SK-N-MC (cell line): Measurements from ENCODE around the gene IL11.
"Not testable (repeated sequence)": the region's sequence is repeated elsewhere in the genome, so short reads cannot be mapped to it uniquely, and the experiment has no call there.

Experiments used
- DNase-seq: peaks from one replicate; pipeline ENCODE4 v3.0.0-alpha.2; 2011; ENCODE audit warnings: low read depth, low spot score
- H3K27ac ChIP-seq: fragments of 200-600 bp; sonication (generic); 2 replicates; pipeline ENCODE4 v1.5.1; 2016; ENCODE audit warnings: mixed run types
- H3K36me3 ChIP-seq: fragments of 200-600 bp; sonication (generic); 2 replicates; pipeline ENCODE4 v1.6.1; 2017; ENCODE audit warnings: antibody characterized with exemption, low read length, mixed read lengths; ENCODE audit not compliant: insufficient read depth
- H3K4me3 ChIP-seq: fragments of 200-600 bp; sonication (generic); 2 replicates; pipeline ENCODE4 v1.5.1; 2016
- H3K9ac ChIP-seq: fragments of 200-600 bp; sonication (generic); 2 replicates; pipeline ENCODE4 v1.8.0; 2017; ENCODE audit warnings: mixed run types, mixed read lengths; ENCODE audit not compliant: insufficient read length
- H3K9me3 ChIP-seq: fragments of 200-600 bp; sonication (generic); 2 replicates; pipeline ENCODE4 v1.6.1; 2017; ENCODE audit warnings: low read depth, mild to moderate bottlenecking, antibody characterized with exemption, low read length, moderate library complexity, mixed read lengths
- EZH2 ChIP-seq: fragments of 200-600 bp; sonication (generic); IDR thresholded peaks from one replicate; pipeline ENCODE4 v1.6.1; 2017; ENCODE audit warnings: antibody characterized with exemption
- FOXP2 ChIP-seq: optimal IDR thresholded peaks from 2 replicates; pipeline ENCODE3; 2011; ENCODE audit warnings: mild to moderate bottlenecking, moderate library complexity; ENCODE audit not compliant: insufficient read depth; ENCODE audit errors: extremely low read length, control extremely low read depth
- POLR2AphosphoS5 ChIP-seq: IDR thresholded peaks from 2 replicates; pipeline ENCODE4 v1.6.1; 2012; ENCODE audit warnings: mild to moderate bottlenecking, low read depth, low read length, borderline replicate concordance

Gene IL11

GRCh38 chr19:55370305-55370988 is at the start of gene IL11:
Gene IL11, minus strand, starts transcription at chr19:55370463. Its CDS starts 153 bp downstream, at chr19:55370310.
- H3K9ac ChIP-seq, result no peak within 1 kb of the TSS
- peak within 1 kb of the TSS; percentile 74 for H3K4me3 ChIP-seq
- DNase-seq, result no peak
- TF ChIP-seq EZH2, result no peak
- no peak for TF ChIP-seq POLR2AphosphoS5
- TF ChIP-seq FOXP2, result no peak
- no peaks in the 10 kb centered on the region for H3K36me3 ChIP-seq
- H3K9me3 ChIP-seq, result no peaks in the 10 kb centered on the region
- no peak within 1 kb of the TSS for H3K27ac ChIP-seq

- TF ChIP-seq FOXP2 (no peak), POLR2AphosphoS5 (no peak), EZH2 (no peak)
- H3K27ac ChIP-seq, result no peak overlapping the region
- H3K4me3 ChIP-seq, result no peak overlapping the region
- H3K9ac ChIP-seq, result no peak overlapping the region
- no peaks in the 10 kb centered on the region for H3K36me3 ChIP-seq
- DNase-seq, result no peak
- H3K9me3 ChIP-seq, result no peaks in the 10 kb centered on the region
Measured at GRCh38 chr19:55419624-55420236, 49.5 kb upstream of the IL11 start.

GRCh38 chr19:55419103-55419502 is 48.8 kb upstream of the IL11 start:
- Histone ChIP-seq H3K27ac (no peak overlapping the region), H3K9me3 (no peaks in the 10 kb centered on the region), H3K9ac (no peak overlapping the region), H3K4me3 (no peak overlapping the region), H3K36me3 (no peaks in the 10 kb centered on the region)
- DNase-seq, result no peak
- TF ChIP-seq POLR2AphosphoS5 (no peak), EZH2 (no peak), FOXP2 (no peak)

GRCh38 chr19:55418185-55418584 is 47.9 kb upstream of the IL11 start:
- no peak overlapping the region for H3K9ac ChIP-seq
- H3K9me3 ChIP-seq, result no peaks in the 10 kb centered on the region
- no peaks in the 10 kb centered on the region for H3K36me3 ChIP-seq
- H3K27ac ChIP-seq, result no peak overlapping the region
- TF ChIP-seq EZH2 (no peak), POLR2AphosphoS5 (no peak), FOXP2 (no peak)
- DNase-seq, result peak; percentile 73
- no peak overlapping the region for H3K4me3 ChIP-seq

- no peak overlapping the region for H3K27ac ChIP-seq
- no peak overlapping the region for H3K9ac ChIP-seq
- no peaks in the 10 kb centered on the region for H3K9me3 ChIP-seq
- H3K4me3 ChIP-seq, result no peak overlapping the region
- DNase-seq, result no peak
- TF ChIP-seq FOXP2, result no peak
- TF ChIP-seq EZH2, result no peak
- no peak for TF ChIP-seq POLR2AphosphoS5
- peaks cover 16% of the 10 kb centered on the region for H3K36me3 ChIP-seq
Measured at GRCh38 chr19:55410168-55410567, 39.9 kb upstream of the IL11 start.

- H3K4me3 ChIP-seq, DNase-seq, H3K9ac ChIP-seq, H3K9me3 ChIP-seq: not testable (repeated sequence)
- H3K27ac ChIP-seq, result peak overlapping the region; percentile 100; the same call in 1 of the 2 replicates
- peaks cover 23% of the 10 kb centered on the region for H3K36me3 ChIP-seq
Measured at GRCh38 chr19:55409179-55409578, 38.9 kb upstream of the IL11 start.

- Histone ChIP-seq H3K4me3 (peak overlapping the region; percentile 55), H3K9ac (peak overlapping the region; percentile 72), H3K27ac (peak overlapping the region; percentile 100), H3K36me3 (peaks cover 29% of the 10 kb centered on the region), H3K9me3 (no peaks in the 10 kb centered on the region)
- TF ChIP-seq EZH2 (no peak), POLR2AphosphoS5 (no peak), FOXP2 (no peak)
- no peak for DNase-seq
Measured at GRCh38 chr19:55408533-55408872, 38.2 kb upstream of the IL11 start.

- peak; percentile 98 for DNase-seq
- Histone ChIP-seq H3K36me3 (peaks cover 34% of the 10 kb centered on the region), H3K4me3 (peak overlapping the region; percentile 97), H3K9ac (peak overlapping the region; percentile 99), H3K27ac (peak overlapping the region; percentile 100), H3K9me3 (no peaks in the 10 kb centered on the region)
- no peak for TF ChIP-seq EZH2
- TF ChIP-seq FOXP2, result no peak
- no peak for TF ChIP-seq POLR2AphosphoS5
Measured at GRCh38 chr19:55407800-55408532, 37.7 kb upstream of the IL11 start.

- H3K4me3 ChIP-seq, result peak within 1 kb of the TSS; percentile 97
- H3K9me3 ChIP-seq, DNase-seq: not testable (repeated sequence)
- H3K36me3 ChIP-seq, result peaks cover 39% of the 10 kb centered on the region
- peak; percentile 96 for TF ChIP-seq POLR2AphosphoS5
- H3K9ac ChIP-seq, result peak within 1 kb of the TSS; percentile 99
- peak within 1 kb of the TSS; percentile 100 for H3K27ac ChIP-seq
Measured at GRCh38 chr19:55407550-55407799, 37.2 kb upstream of the IL11 start, which contains the start of gene UBE2S. Gene UBE2S, minus strand, starts transcription at chr19:55407788. Its CDS starts 199 bp downstream, at chr19:55407589.
